Measurements from ENCODE around the gene LTBP4.

Gene LTBP4

GRCh38 chr19:40581531-40581930 is 19.6 kb upstream of the LTBP4 start:
- Histone ChIP-seq H3K4me3 (ENCODE audit: low read length) (no peak overlapping the region), H3K27ac (ENCODE audit: low read length) (no peak overlapping the region), H3K9me3 (ENCODE audit: insufficient read depth, low read depth, low read length) (no peaks in the 10 kb centered on the region), H3K9ac (ENCODE audit: low read depth, low read length) (no peak overlapping the region), H3K4me1 (ENCODE audit: insufficient read depth, low read length) (no peaks in the 10 kb centered on the region), H3K27me3 (ENCODE audit: insufficient read depth, low read length) (no peaks in the 10 kb centered on the region), H3K36me3 (ENCODE audit: insufficient read depth, low read depth, low read length) (peaks cover 40% of the 10 kb centered on the region)

- Histone ChIP-seq H3K4me3 (ENCODE audit: low read length) (no peak overlapping the region), H3K9me3 (ENCODE audit: insufficient read depth, low read depth, low read length) (no peaks in the 10 kb centered on the region), H3K27me3 (ENCODE audit: insufficient read depth, low read length) (no peaks in the 10 kb centered on the region), H3K27ac (ENCODE audit: low read length) (no peak overlapping the region), H3K36me3 (ENCODE audit: insufficient read depth, low read depth, low read length) (peaks cover 47% of the 10 kb centered on the region), H3K4me1 (ENCODE audit: insufficient read depth, low read length) (no peaks in the 10 kb centered on the region), H3K9ac (ENCODE audit: low read depth, low read length) (no peak overlapping the region)
Observed at GRCh38 chr19:40582467-40582866, 18.7 kb upstream of the LTBP4 start.

- H3K27me3 ChIP-seq (ENCODE audit: insufficient read depth, low read length) = no peaks in the 10 kb centered on the region
- no peak overlapping the region for H3K27ac ChIP-seq (ENCODE audit: low read length)
- no peak overlapping the region for H3K4me3 ChIP-seq (ENCODE audit: low read length)
- no peak overlapping the region for H3K9ac ChIP-seq (ENCODE audit: low read depth, low read length)
- H3K36me3 ChIP-seq (ENCODE audit: insufficient read depth, low read depth, low read length) = peaks cover 51% of the 10 kb centered on the region
- no peaks in the 10 kb centered on the region for H3K4me1 ChIP-seq (ENCODE audit: insufficient read depth, low read length)
- no peaks in the 10 kb centered on the region for H3K9me3 ChIP-seq (ENCODE audit: insufficient read depth, low read depth, low read length)
Observed at GRCh38 chr19:40583283-40583682, 17.9 kb upstream of the LTBP4 start.

- Histone ChIP-seq H3K9me3 (ENCODE audit: insufficient read depth, low read depth, low read length) (no peaks in the 10 kb centered on the region), H3K4me3 (ENCODE audit: low read length) (no peak overlapping the region), H3K27me3 (ENCODE audit: insufficient read depth, low read length) (no peaks in the 10 kb centered on the region), H3K36me3 (ENCODE audit: insufficient read depth, low read depth, low read length) (peaks cover 54% of the 10 kb centered on the region), H3K27ac (ENCODE audit: low read length) (no peak overlapping the region), H3K9ac (ENCODE audit: low read depth, low read length) (no peak overlapping the region), H3K4me1 (ENCODE audit: insufficient read depth, low read length) (no peaks in the 10 kb centered on the region)
Observed at GRCh38 chr19:40584007-40584406, 17.2 kb upstream of the LTBP4 start.

DNA sequence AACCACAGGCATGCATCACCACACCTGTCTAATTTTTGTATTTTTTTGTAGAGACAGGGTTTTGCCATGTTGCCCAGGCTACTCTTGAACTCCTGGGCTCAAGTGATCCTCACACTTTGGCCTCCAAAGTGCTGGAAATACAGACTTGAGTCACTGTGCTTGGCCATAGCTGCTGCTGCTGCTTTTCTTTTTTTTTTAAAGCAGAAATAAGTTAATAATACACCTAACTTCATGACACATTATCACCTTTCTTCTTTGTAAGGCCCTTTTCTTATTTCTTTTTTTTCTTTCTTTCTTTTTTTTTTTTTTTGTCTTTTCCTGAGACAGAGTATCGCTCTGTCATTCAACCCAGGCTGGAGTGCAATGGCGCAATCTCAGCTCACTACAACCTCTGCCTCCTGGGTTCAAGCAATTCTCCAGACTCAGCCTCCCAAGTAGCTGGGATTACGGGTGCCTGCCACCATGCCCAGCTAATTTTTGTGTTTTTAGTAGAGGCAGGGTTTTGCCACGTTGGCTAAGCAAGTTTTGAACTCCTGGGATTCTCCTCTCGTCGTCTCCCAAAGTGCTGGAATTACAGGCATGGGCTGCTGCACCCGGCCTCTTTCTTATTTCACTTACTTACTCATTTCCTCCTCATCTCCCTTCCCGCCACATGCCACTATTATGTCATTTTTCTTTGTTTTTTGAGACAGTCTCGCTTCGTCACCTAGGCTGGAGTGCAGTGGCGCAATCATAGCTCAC is 15.8 kb upstream of the LTBP4 start:
- H3K27me3 ChIP-seq (ENCODE audit: insufficient read depth, low read length) = no peaks in the 10 kb centered on the region
- no peak overlapping the region for H3K4me3 ChIP-seq (ENCODE audit: low read length)
- H3K9ac ChIP-seq (ENCODE audit: low read depth, low read length) = no peak overlapping the region
- H3K9me3 ChIP-seq (ENCODE audit: insufficient read depth, low read depth, low read length) = no peaks in the 10 kb centered on the region
- peaks cover 48% of the 10 kb centered on the region for H3K36me3 ChIP-seq (ENCODE audit: insufficient read depth, low read depth, low read length)
- no peak overlapping the region for H3K27ac ChIP-seq (ENCODE audit: low read length)
- H3K4me1 ChIP-seq (ENCODE audit: insufficient read depth, low read length) = no peaks in the 10 kb centered on the region

DNA sequence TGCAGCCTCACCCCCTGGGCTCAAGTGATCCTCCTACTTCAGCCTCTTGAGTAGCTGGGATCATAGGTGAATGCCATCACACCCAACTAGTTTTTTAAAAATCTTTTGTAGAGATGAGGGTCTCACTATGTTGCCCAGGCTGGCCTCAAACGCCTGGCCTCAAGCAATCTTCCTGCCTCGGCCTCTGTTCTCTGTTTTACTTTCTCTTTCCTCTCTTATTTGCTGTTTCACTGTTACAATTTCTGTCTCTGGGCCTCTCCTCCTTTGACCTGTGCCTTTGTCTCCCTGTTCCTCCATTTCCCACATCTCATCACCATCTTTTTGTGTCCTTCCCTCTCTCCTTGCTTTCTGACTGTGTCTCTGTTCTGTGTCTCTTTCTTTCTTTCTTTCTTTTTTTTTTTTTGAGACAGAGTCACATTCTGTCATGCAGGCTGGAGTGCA is 15.2 kb upstream of the LTBP4 start:
- Histone ChIP-seq H3K9me3 (ENCODE audit: insufficient read depth, low read depth, low read length) (no peaks in the 10 kb centered on the region), H3K36me3 (ENCODE audit: insufficient read depth, low read depth, low read length) (peaks cover 42% of the 10 kb centered on the region), H3K27me3 (ENCODE audit: insufficient read depth, low read length) (no peaks in the 10 kb centered on the region), H3K9ac (ENCODE audit: low read depth, low read length) (no peak overlapping the region), H3K4me3 (ENCODE audit: low read length) (no peak overlapping the region), H3K4me1 (ENCODE audit: insufficient read depth, low read length) (no peaks in the 10 kb centered on the region), H3K27ac (ENCODE audit: low read length) (no peak overlapping the region)

DNA sequence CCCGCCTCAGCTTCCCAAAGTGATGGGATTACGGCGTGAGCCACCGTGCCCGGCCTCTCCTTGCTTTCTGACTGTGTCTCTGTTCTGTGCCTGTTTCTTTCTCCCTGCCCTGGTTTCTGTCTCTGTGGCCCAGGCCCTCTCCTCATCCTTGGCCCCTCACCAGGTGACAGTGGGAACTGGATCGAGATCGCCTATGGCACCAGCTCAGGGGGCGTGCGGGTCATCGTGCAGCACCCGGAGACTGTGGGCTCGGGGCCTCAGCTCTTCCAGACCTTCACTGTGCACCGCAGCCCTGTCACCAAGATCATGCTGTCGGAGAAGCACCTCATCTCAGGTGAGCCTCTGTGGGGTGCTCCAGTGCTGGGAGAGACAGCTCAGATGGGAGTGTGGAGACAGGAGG is 14.6 kb upstream of the LTBP4 start:
- Histone ChIP-seq H3K4me1 (ENCODE audit: insufficient read depth, low read length) (no peaks in the 10 kb centered on the region), H3K27me3 (ENCODE audit: insufficient read depth, low read length) (no peaks in the 10 kb centered on the region), H3K27ac (ENCODE audit: low read length) (no peak overlapping the region), H3K36me3 (ENCODE audit: insufficient read depth, low read depth, low read length) (peaks cover 36% of the 10 kb centered on the region), H3K4me3 (ENCODE audit: low read length) (no peak overlapping the region), H3K9me3 (ENCODE audit: insufficient read depth, low read depth, low read length) (no peaks in the 10 kb centered on the region), H3K9ac (ENCODE audit: low read depth, low read length) (no peak overlapping the region)

DNA sequence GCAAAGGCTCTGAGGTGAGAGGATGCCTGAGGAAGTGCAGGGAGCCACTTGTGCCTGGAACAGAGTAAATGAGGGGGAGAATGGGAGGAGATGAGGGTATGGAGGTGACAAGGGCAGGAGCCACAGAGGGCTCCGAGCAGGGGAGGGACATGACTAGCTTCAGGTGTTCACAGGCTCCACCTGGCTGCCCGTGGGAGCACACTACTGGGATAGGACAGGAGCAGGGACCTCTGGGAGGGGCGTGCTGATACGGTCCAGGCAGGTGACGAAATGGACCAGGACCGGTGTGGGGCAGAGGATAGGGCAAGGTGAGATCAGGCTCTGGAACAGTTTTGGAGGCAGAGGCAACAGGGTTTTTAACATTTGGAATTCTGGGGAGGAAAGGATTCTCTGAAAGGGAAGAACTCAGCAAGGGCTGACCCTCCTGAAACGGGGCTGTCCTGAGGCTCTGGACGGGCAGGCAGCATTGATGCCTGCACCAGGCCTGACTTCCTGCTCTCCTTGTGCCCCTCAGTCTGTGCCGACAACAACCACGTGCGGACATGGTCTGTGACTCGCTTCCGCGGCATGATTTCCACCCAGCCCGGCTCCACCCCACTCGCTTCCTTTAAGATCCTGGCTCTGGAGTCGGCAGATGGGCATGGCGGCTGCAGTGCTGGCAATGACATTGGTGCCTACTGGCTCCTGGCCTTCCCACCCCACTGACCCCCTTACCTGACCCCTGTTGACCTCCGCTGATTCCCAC is 12.9 kb upstream of the LTBP4 start:
- H3K9me3 ChIP-seq (ENCODE audit: insufficient read depth, low read depth, low read length) = no peaks in the 10 kb centered on the region
- H3K4me3 ChIP-seq (ENCODE audit: low read length) = no peak overlapping the region
- no peaks in the 10 kb centered on the region for H3K27me3 ChIP-seq (ENCODE audit: insufficient read depth, low read length)
- H3K36me3 ChIP-seq (ENCODE audit: insufficient read depth, low read depth, low read length) = peaks cover 26% of the 10 kb centered on the region
- no peak overlapping the region for H3K9ac ChIP-seq (ENCODE audit: low read depth, low read length)
- no peaks in the 10 kb centered on the region for H3K4me1 ChIP-seq (ENCODE audit: insufficient read depth, low read length)
- H3K27ac ChIP-seq (ENCODE audit: low read length) = no peak overlapping the region

DNA sequence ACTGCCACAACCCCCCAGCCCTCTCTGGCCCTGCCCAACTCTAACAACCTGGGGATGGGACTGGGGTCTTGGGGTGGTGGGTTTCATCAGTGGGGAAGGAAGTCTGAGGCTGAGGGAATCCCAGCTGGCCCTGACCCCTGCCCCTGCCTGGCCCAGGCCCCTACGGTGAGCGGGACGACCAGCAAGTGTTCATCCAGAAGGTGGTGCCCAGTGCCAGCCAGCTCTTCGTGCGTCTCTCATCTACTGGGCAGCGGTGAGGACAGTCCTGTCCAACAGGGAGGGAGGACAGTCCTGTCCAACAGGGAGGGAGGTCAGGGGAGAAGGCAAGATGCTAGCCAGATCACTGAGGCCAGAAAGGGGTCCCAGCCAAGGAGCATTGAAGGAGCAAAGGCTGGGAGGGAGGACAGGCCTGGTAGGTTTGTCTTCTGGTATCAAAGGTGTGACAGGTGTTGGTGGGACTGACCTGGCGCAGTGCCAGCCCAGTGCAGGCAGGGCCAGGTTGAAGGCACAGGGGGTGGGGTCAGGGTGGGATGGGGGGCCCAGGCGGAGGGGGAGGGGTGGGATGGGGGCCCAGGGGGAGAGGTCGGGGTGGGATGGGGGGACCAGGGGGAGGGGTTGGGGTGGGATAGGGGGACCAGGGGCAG is 12.1 kb upstream of the LTBP4 start:
- no peaks in the 10 kb centered on the region for H3K9me3 ChIP-seq (ENCODE audit: insufficient read depth, low read depth, low read length)
- no peak overlapping the region for H3K4me3 ChIP-seq (ENCODE audit: low read length)
- no peak overlapping the region for H3K27ac ChIP-seq (ENCODE audit: low read length)

DNA sequence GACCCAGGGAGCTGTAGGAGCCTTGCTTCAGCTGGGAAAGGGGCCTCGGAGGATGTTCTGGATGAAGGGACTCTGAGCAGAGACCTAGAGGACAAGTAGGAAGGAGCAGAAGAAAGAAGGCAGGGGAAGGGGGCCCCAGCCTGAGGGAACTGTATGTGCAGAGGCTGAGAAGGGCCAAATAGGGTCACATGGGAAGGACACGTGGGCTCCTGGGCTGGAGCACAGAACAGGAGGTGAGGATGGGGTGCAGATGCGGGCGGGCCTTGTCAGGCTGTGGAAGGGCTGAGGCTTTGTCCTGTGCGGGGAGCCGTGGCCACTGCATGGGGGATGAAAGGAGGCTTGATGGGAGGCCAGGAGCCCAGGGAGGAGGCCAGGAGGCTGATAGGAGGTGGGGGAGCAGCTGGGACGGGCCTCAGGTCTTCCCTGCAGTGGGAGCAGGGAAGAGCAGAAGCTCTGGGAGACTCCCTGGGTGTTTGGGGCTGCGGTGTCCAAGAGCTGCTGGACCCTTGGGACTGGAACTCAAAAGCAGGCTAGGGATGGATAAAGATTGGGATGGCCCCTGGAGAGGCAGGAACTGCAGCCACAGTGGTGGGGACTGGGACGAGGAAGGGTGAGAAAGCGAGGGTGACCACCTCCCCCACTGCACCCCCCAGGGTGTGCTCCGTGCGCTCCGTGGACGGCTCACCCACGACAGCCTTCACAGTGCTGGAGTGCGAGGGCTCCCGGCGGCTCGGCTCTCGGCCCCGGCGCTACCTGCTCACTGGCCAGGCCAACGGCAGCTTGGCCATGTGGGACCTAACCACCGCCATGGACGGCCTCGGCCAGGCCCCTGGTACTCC is 11.4 kb upstream of the LTBP4 start:
- no peak overlapping the region for H3K4me3 ChIP-seq (ENCODE audit: low read length)
- peaks cover 3% of the 10 kb centered on the region; the same call in 1 of the 2 replicates for H3K4me1 ChIP-seq (ENCODE audit: insufficient read depth, low read length)
- peaks cover 16% of the 10 kb centered on the region for H3K36me3 ChIP-seq (ENCODE audit: insufficient read depth, low read depth, low read length)
- H3K27me3 ChIP-seq (ENCODE audit: insufficient read depth, low read length) = no peaks in the 10 kb centered on the region
- no peak overlapping the region for H3K9ac ChIP-seq (ENCODE audit: low read depth, low read length)
- H3K27ac ChIP-seq (ENCODE audit: low read length) = no peak overlapping the region
- no peaks in the 10 kb centered on the region for H3K9me3 ChIP-seq (ENCODE audit: insufficient read depth, low read depth, low read length)

More for the DNA sequence above, 12.1 kb upstream of the LTBP4 start:
- no peak overlapping the region for H3K9ac ChIP-seq (ENCODE audit: low read depth, low read length)
- H3K4me1 ChIP-seq (ENCODE audit: insufficient read depth, low read length) = no peaks in the 10 kb centered on the region; the same call in 1 of the 2 replicates
- H3K36me3 ChIP-seq (ENCODE audit: insufficient read depth, low read depth, low read length) = peaks cover 21% of the 10 kb centered on the region
- H3K27me3 ChIP-seq (ENCODE audit: insufficient read depth, low read length) = no peaks in the 10 kb centered on the region

Data from iPS-20b (cell line).